Left renal cortex interstitium (tissue), 4 donors: Measurements from ENCODE around the gene MDGA2. TPM values are rescaled to one million over a fixed set of nuclear protein-coding genes. Genes with fewer than 3 reads are reported as not detected.
"Not testable (repeated sequence)": the region's sequence is repeated elsewhere in the genome, so short reads cannot be mapped to it uniquely, and the experiment has no call there.

Experiments
- DNase-seq, 4 donors: peaks; one replicate each; pipeline ENCODE4 v3.0.0-alpha.2; 2013; ENCODE audit warnings: low read depth in 4 of 4, low spot score in 2 of 4, missing footprints in 1 of 4
- polyA plus RNA-seq, 4 donors: library from polyadenylated mRNA; unstranded; fragments of 120-200 nt; gene quantifications; one replicate each; pipeline ENCODE4 v1.2.1, GENCODE V29; 2013; ENCODE audit not compliant: insufficient read length in 4 of 4

The MDGA2 gene
- polyA plus RNA-seq, 4 donors, result 1.7 to 2.1 (median 2.0) TPM

GRCh38 chr14:47353186-47353585 is 322.2 kb downstream of the MDGA2 start:
- no peak for DNase-seq

GRCh38 chr14:47346849-47347248 is 328.6 kb downstream of the MDGA2 start:
- DNase-seq, result no peak

- no peak for DNase-seq
Observed at GRCh38 chr14:47345016-47345415, 330.4 kb downstream of the MDGA2 start.

- DNase-seq, result no peak
Observed at GRCh38 chr14:47332939-47333338, 342.5 kb downstream of the MDGA2 start.

- DNase-seq, result no peak
Observed at GRCh38 chr14:47332106-47332505, 343.3 kb downstream of the MDGA2 start.

- DNase-seq, result no peak
Observed at GRCh38 chr14:47328376-47328775, 347.0 kb downstream of the MDGA2 start.

GRCh38 chr14:47327336-47327735 is 348.1 kb downstream of the MDGA2 start:
- DNase-seq, result no peak

GRCh38 chr14:47322751-47323150 is 352.7 kb downstream of the MDGA2 start:
- DNase-seq, result no peak

GRCh38 chr14:47302121-47302520 is 373.3 kb downstream of the MDGA2 start:
- DNase-seq, result no peak

- no peak for DNase-seq
Observed at GRCh38 chr14:47300796-47301195, 374.6 kb downstream of the MDGA2 start.

- DNase-seq, result no peak
Observed at GRCh38 chr14:47297374-47297773, 378.0 kb downstream of the MDGA2 start.

GRCh38 chr14:47284283-47284682 is 391.1 kb downstream of the MDGA2 start:
- DNase-seq, result no peak

GRCh38 chr14:47281761-47282160 is 393.6 kb downstream of the MDGA2 start:
- not testable (repeated sequence) for DNase-seq

GRCh38 chr14:47278233-47278842 is 397.1 kb downstream of the MDGA2 start:
- peak in 2 of 4 donors; percentile 9 to 33 for DNase-seq

GRCh38 chr14:47277703-47278102 is 397.7 kb downstream of the MDGA2 start:
- no peak for DNase-seq

GRCh38 chr14:47276931-47277330 is 398.5 kb downstream of the MDGA2 start:
- no peak for DNase-seq

- no peak for DNase-seq
Observed at GRCh38 chr14:47273939-47274338, 401.5 kb downstream of the MDGA2 start.

- no peak for DNase-seq
Observed at GRCh38 chr14:47270715-47271114, 404.7 kb downstream of the MDGA2 start.

GRCh38 chr14:47269756-47270492 is 405.5 kb downstream of the MDGA2 start:
- DNase-seq, result no peak

- no peak for DNase-seq
Observed at GRCh38 chr14:47264842-47265241, 410.6 kb downstream of the MDGA2 start.

- no peak for DNase-seq
Observed at GRCh38 chr14:47262801-47263200, 412.6 kb downstream of the MDGA2 start.

- no peak for DNase-seq
Observed at GRCh38 chr14:47261350-47261749, 414.1 kb downstream of the MDGA2 start.
